Measurements from ENCODE around the gene ABCC1. TPM values are rescaled to one million over a fixed set of nuclear protein-coding genes. Genes with fewer than 3 reads are reported as not detected.

ABCC1 gene
- total and polyA plus RNA-seq, 2 donors (not counting 1 experiment from before 2014, with no cell fraction given), result 54.1 to 178 TPM

GRCh38 chr16:16099320-16099719 is 149.9 kb downstream of the ABCC1 start:
- Histone ChIP-seq H3K4me1 (ENCODE audit: control insufficient read depth, extremely low read depth, insufficient read depth, low read length) (peaks cover 16% of the 10 kb centered on the region), H3K27me3 (ENCODE audit: control insufficient read depth, insufficient read depth, low read length) (no peaks in the 10 kb centered on the region), H3K9ac (ENCODE audit: insufficient read depth, low read length) (no peak overlapping the region), H4K20me1 (ENCODE audit: control insufficient read depth, extremely low read depth, insufficient read depth, low read length) (no peaks in the 10 kb centered on the region), H3K4me2 (ENCODE audit: extremely low read depth, insufficient read depth, low read length) (no peak overlapping the region), H3K9me3 (ENCODE audit: control insufficient read depth, insufficient read depth, low read depth, low read length) (no peaks in the 10 kb centered on the region), H3K79me2 (ENCODE audit: control insufficient read depth, insufficient read depth, low read length) (peaks cover 7% of the 10 kb centered on the region), H3K27ac (ENCODE audit: insufficient read depth, low read length) (no peak overlapping the region), H3K4me3 (replicated peaks in 1 of 4; ENCODE audit: control extremely low read depth in 1 of 4, insufficient read depth in 1 of 4, low read depth in 3 of 4, low read length in 4 of 4) (no peak overlapping the region), H2AFZ (ENCODE audit: low read length) (no peak overlapping the region), H3K36me3 (ENCODE audit: control insufficient read depth, insufficient read depth, low read length) (peaks cover 41% of the 10 kb centered on the region)
- DNase-seq (ENCODE audit: low read depth in 2 of 2), result no peak
- TF ChIP-seq EZH2 (IDR thresholded peaks at IDR 0.05; ENCODE audit: low read length, missing control alignments), result no peak
- TF ChIP-seq, protein P1, sequence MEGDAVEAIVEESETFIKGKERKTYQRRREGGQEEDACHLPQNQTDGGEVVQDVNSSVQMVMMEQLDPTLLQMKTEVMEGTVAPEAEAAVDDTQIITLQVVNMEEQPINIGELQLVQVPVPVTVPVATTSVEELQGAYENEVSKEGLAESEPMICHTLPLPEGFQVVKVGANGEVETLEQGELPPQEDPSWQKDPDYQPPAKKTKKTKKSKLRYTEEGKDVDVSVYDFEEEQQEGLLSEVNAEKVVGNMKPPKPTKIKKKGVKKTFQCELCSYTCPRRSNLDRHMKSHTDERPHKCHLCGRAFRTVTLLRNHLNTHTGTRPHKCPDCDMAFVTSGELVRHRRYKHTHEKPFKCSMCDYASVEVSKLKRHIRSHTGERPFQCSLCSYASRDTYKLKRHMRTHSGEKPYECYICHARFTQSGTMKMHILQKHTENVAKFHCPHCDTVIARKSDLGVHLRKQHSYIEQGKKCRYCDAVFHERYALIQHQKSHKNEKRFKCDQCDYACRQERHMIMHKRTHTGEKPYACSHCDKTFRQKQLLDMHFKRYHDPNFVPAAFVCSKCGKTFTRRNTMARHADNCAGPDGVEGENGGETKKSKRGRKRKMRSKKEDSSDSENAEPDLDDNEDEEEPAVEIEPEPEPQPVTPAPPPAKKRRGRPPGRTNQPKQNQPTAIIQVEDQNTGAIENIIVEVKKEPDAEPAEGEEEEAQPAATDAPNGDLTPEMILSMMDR (conservative IDR thresholded peaks at IDR 0.05 in 1 of 2, IDR thresholded peaks at IDR 0.05 in 1 of 2; ENCODE audit: low read depth in 1 of 2, low read length in 2 of 2), result no peak

DNA sequence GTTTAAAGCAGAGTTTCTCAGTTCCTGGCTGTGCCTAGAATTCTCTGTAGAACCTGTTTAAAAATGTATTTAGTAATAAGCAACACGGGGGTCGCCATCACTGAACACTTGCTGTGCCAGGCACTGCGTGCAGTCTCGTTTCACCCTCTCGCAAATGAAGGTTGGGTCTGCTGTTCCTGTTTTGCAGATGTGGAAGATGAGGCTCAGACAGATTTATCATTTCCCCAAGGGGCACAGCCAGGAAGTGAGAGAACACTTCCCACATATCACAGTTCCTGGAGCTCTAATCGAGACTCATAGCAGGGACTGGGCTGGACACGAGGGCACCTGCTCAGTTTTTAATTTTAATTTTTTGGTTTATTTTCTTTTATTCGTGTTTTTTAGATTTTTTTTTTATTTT is 151.2 kb downstream of the ABCC1 start:
- DNase-seq (ENCODE audit: low read depth in 2 of 2), result no peak
- no peak for TF ChIP-seq EZH2 (IDR thresholded peaks at IDR 0.05; ENCODE audit: low read length, missing control alignments)
- TF ChIP-seq, protein P1 (conservative IDR thresholded peaks at IDR 0.05 in 1 of 2, IDR thresholded peaks at IDR 0.05 in 1 of 2; ENCODE audit: low read depth in 1 of 2, low read length in 2 of 2), result no peak
- Histone ChIP-seq H2AFZ (ENCODE audit: low read length) (no peak overlapping the region), H3K4me3 (replicated peaks in 1 of 4; ENCODE audit: control extremely low read depth in 1 of 4, insufficient read depth in 1 of 4, low read depth in 3 of 4, low read length in 4 of 4) (no peak overlapping the region), H3K4me1 (ENCODE audit: control insufficient read depth, extremely low read depth, insufficient read depth, low read length) (peaks cover 13% of the 10 kb centered on the region), H3K4me2 (ENCODE audit: extremely low read depth, insufficient read depth, low read length) (no peak overlapping the region), H3K9ac (ENCODE audit: insufficient read depth, low read length) (no peak overlapping the region), H4K20me1 (ENCODE audit: control insufficient read depth, extremely low read depth, insufficient read depth, low read length) (no peaks in the 10 kb centered on the region), H3K27ac (ENCODE audit: insufficient read depth, low read length) (no peak overlapping the region), H3K36me3 (ENCODE audit: control insufficient read depth, insufficient read depth, low read length) (peaks cover 39% of the 10 kb centered on the region), H3K9me3 (ENCODE audit: control insufficient read depth, insufficient read depth, low read depth, low read length) (no peaks in the 10 kb centered on the region), H3K79me2 (ENCODE audit: control insufficient read depth, insufficient read depth, low read length) (peaks cover 7% of the 10 kb centered on the region), H3K27me3 (ENCODE audit: control insufficient read depth, insufficient read depth, low read length) (no peaks in the 10 kb centered on the region)

- peaks cover 8% of the 10 kb centered on the region for H3K4me1 ChIP-seq (ENCODE audit: control insufficient read depth, extremely low read depth, insufficient read depth, low read length)
- no peak overlapping the region for H3K4me3 ChIP-seq (replicated peaks in 1 of 4; ENCODE audit: control extremely low read depth in 1 of 4, insufficient read depth in 1 of 4, low read depth in 3 of 4, low read length in 4 of 4)
- H3K9me3 ChIP-seq (ENCODE audit: control insufficient read depth, insufficient read depth, low read depth, low read length), result no peaks in the 10 kb centered on the region
- no peak overlapping the region for H3K9ac ChIP-seq (ENCODE audit: insufficient read depth, low read length)
- H4K20me1 ChIP-seq (ENCODE audit: control insufficient read depth, extremely low read depth, insufficient read depth, low read length), result no peaks in the 10 kb centered on the region
- no peak overlapping the region for H3K4me2 ChIP-seq (ENCODE audit: extremely low read depth, insufficient read depth, low read length)
- H3K79me2 ChIP-seq (ENCODE audit: control insufficient read depth, insufficient read depth, low read length), result peaks cover 7% of the 10 kb centered on the region
- H2AFZ ChIP-seq (ENCODE audit: low read length), result no peak overlapping the region
- no peak overlapping the region for H3K27ac ChIP-seq (ENCODE audit: insufficient read depth, low read length)
- no peaks in the 10 kb centered on the region for H3K27me3 ChIP-seq (ENCODE audit: control insufficient read depth, insufficient read depth, low read length)
- H3K36me3 ChIP-seq (ENCODE audit: control insufficient read depth, insufficient read depth, low read length), result peaks cover 41% of the 10 kb centered on the region
- no peak for DNase-seq (ENCODE audit: low read depth in 2 of 2)
- TF ChIP-seq EZH2 (IDR thresholded peaks at IDR 0.05; ENCODE audit: low read length, missing control alignments), result no peak
- TF ChIP-seq, protein P1 (conservative IDR thresholded peaks at IDR 0.05 in 1 of 2, IDR thresholded peaks at IDR 0.05 in 1 of 2; ENCODE audit: low read depth in 1 of 2, low read length in 2 of 2), result no peak
Observed at GRCh38 chr16:16101585-16101984, 152.2 kb downstream of the ABCC1 start.
